ENCODE data around the gene NUMA1. TPM values are rescaled to one million over a fixed set of nuclear protein-coding genes. Genes with fewer than 3 reads are reported as not detected.

NUMA1 gene
- polyA plus RNA-seq, 1 donor from 2014 or later, result 116 TPM

DNA sequence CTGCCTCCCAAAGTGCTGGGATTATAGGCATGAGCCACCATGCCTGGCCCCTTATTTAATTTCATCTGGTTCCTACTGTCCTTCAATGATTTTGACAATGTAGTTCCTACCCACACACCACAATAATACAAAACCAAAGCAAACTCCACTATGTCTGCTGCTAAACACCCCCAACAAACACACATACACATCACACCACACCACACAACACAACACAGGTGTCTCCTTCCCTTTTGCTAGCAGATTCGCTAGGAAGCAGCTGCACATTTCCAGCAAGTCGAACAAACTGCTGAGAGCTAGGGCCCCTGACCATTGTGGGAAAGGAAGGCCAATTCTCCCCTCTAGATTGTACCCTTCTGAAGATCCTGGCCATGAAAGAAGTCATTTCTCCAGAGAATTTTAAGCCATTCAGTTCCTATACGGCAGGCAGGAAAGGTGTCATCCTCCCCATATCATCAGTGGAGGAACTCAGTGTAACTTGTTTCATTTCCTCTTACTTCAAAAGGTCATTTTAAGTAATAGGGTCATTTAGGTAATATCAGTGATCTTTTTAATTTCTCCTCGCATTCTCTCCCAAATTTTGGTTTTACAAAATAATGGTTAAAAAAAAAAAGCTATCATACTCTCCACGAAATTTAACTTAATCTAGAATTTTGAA lies 18.5 kb downstream of the NUMA1 start:
- H3K36me3 ChIP-seq (ENCODE audit: insufficient read depth, low read length), result no peaks in the 10 kb centered on the region
- H3F3A ChIP-seq (ENCODE audit: insufficient read depth, low read length, poor library complexity, severe bottlenecking), result no peaks in the 10 kb centered on the region
- H3K9ac ChIP-seq (ENCODE audit: low read length), result no peak overlapping the region
- TF ChIP-seq, protein P1, sequence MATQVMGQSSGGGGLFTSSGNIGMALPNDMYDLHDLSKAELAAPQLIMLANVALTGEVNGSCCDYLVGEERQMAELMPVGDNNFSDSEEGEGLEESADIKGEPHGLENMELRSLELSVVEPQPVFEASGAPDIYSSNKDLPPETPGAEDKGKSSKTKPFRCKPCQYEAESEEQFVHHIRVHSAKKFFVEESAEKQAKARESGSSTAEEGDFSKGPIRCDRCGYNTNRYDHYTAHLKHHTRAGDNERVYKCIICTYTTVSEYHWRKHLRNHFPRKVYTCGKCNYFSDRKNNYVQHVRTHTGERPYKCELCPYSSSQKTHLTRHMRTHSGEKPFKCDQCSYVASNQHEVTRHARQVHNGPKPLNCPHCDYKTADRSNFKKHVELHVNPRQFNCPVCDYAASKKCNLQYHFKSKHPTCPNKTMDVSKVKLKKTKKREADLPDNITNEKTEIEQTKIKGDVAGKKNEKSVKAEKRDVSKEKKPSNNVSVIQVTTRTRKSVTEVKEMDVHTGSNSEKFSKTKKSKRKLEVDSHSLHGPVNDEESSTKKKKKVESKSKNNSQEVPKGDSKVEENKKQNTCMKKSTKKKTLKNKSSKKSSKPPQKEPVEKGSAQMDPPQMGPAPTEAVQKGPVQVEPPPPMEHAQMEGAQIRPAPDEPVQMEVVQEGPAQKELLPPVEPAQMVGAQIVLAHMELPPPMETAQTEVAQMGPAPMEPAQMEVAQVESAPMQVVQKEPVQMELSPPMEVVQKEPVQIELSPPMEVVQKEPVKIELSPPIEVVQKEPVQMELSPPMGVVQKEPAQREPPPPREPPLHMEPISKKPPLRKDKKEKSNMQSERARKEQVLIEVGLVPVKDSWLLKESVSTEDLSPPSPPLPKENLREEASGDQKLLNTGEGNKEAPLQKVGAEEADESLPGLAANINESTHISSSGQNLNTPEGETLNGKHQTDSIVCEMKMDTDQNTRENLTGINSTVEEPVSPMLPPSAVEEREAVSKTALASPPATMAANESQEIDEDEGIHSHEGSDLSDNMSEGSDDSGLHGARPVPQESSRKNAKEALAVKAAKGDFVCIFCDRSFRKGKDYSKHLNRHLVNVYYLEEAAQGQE (IDR thresholded peaks at IDR 0.05; ENCODE audit: borderline replicate concordance), result no peak
- TF ChIP-seq, protein P2, sequence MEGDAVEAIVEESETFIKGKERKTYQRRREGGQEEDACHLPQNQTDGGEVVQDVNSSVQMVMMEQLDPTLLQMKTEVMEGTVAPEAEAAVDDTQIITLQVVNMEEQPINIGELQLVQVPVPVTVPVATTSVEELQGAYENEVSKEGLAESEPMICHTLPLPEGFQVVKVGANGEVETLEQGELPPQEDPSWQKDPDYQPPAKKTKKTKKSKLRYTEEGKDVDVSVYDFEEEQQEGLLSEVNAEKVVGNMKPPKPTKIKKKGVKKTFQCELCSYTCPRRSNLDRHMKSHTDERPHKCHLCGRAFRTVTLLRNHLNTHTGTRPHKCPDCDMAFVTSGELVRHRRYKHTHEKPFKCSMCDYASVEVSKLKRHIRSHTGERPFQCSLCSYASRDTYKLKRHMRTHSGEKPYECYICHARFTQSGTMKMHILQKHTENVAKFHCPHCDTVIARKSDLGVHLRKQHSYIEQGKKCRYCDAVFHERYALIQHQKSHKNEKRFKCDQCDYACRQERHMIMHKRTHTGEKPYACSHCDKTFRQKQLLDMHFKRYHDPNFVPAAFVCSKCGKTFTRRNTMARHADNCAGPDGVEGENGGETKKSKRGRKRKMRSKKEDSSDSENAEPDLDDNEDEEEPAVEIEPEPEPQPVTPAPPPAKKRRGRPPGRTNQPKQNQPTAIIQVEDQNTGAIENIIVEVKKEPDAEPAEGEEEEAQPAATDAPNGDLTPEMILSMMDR (IDR thresholded peaks at IDR 0.05; ENCODE audit: poor library complexity, severe bottlenecking), result no peak
- TF ChIP-seq RAD21 (conservative IDR thresholded peaks at IDR 0.05) (no peak), TAF1 (IDR thresholded peaks at IDR 0.05; ENCODE audit: low read depth) (no peak), EZH2 (IDR thresholded peaks at IDR 0.05; ENCODE audit: borderline replicate concordance, insufficient read depth, low read length, poor library complexity, severe bottlenecking) (no peak), EP300 (conservative IDR thresholded peaks at IDR 0.05; ENCODE audit: poor library complexity, severe bottlenecking) (no peak), POLR2AphosphoS5 (IDR thresholded peaks at IDR 0.05) (no peak), MXI1 (conservative IDR thresholded peaks at IDR 0.05; ENCODE audit: poor library complexity, severe bottlenecking) (no peak)
- no peak overlapping the region for H2AFZ ChIP-seq (ENCODE audit: low read depth, low read length)
- no peaks in the 10 kb centered on the region for H3K9me3 ChIP-seq (ENCODE audit: low read length)
- H4K20me1 ChIP-seq (ENCODE audit: insufficient read depth), result no peaks in the 10 kb centered on the region
- no peak overlapping the region for H3K27ac ChIP-seq (ENCODE audit: low read length)
- no peak overlapping the region for H3K4me3 ChIP-seq (ENCODE audit: low read length)
- H3K4me2 ChIP-seq (ENCODE audit: low read length), result no peak overlapping the region
- no peaks in the 10 kb centered on the region for H3K27me3 ChIP-seq (ENCODE audit: insufficient read depth, low read depth, low read length)
- H3K79me2 ChIP-seq (replicated peaks; ENCODE audit: insufficient read depth, low read length), result peaks cover 3% of the 10 kb centered on the region
- H3K9me2 ChIP-seq (ENCODE audit: insufficient read depth, low read length), result no peaks in the 10 kb centered on the region

DNA sequence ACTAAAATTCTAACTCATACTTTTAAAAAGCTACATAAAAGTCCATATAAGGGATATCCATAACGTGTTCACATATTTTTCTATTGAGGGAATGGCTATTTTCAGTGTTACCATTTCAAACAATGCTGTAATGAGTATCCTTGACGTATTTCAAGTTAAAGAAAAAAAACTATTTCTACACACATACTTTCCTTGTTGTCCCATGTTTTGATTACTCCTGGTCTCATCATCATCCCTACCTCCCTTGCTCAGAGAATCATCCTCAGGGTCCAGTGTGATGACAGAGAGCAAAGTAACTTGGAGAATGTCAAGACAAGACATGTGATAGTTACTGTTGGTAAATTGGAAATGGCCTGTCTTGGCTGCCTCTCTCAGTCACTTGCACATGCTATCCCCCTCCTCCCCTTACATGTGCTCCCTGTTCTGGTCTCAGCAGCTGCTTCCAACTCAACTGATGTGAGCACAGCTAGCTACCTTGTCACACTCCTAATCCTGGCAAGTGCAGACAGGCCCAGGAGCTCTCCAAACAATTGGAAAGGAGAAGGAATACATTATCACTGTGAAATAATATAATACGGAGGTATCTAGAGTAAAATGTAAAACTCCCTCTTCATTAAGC lies 21.8 kb downstream of the NUMA1 start:
- no peak overlapping the region for H3K9ac ChIP-seq (ENCODE audit: low read length)
- H4K20me1 ChIP-seq (ENCODE audit: insufficient read depth), result no peaks in the 10 kb centered on the region
- no peaks in the 10 kb centered on the region for H3K36me3 ChIP-seq (ENCODE audit: insufficient read depth, low read length)
- no peak overlapping the region for H3K4me2 ChIP-seq (ENCODE audit: low read length)
- no peaks in the 10 kb centered on the region for H3K9me2 ChIP-seq (ENCODE audit: insufficient read depth, low read length)
- peaks cover 3% of the 10 kb centered on the region for H3K79me2 ChIP-seq (replicated peaks; ENCODE audit: insufficient read depth, low read length)
- H3K4me3 ChIP-seq (ENCODE audit: low read length), result no peak overlapping the region
- no peak overlapping the region for H3K27ac ChIP-seq (ENCODE audit: low read length)
- H3K27me3 ChIP-seq (ENCODE audit: insufficient read depth, low read depth, low read length), result no peaks in the 10 kb centered on the region
- H3K9me3 ChIP-seq (ENCODE audit: low read length), result no peaks in the 10 kb centered on the region
- TF ChIP-seq TAF1 (IDR thresholded peaks at IDR 0.05; ENCODE audit: low read depth) (no peak), POLR2AphosphoS5 (IDR thresholded peaks at IDR 0.05) (no peak), RAD21 (conservative IDR thresholded peaks at IDR 0.05) (no peak), MXI1 (conservative IDR thresholded peaks at IDR 0.05; ENCODE audit: poor library complexity, severe bottlenecking) (no peak)
- no peaks in the 10 kb centered on the region for H3F3A ChIP-seq (ENCODE audit: insufficient read depth, low read length, poor library complexity, severe bottlenecking)
- no peak overlapping the region for H2AFZ ChIP-seq (ENCODE audit: low read depth, low read length)
